Femur (tissue), 1 donor: Measurements from ENCODE around the gene HCK.
"Not testable (repeated sequence)": the region's sequence is repeated elsewhere in the genome, so short reads cannot be mapped to it uniquely, and the experiment has no call there.

ENCODE experiments used
- DNase-seq: peaks from one replicate; pipeline ENCODE4 v3.0.0-alpha.2; 2017

The HCK gene

DNA sequence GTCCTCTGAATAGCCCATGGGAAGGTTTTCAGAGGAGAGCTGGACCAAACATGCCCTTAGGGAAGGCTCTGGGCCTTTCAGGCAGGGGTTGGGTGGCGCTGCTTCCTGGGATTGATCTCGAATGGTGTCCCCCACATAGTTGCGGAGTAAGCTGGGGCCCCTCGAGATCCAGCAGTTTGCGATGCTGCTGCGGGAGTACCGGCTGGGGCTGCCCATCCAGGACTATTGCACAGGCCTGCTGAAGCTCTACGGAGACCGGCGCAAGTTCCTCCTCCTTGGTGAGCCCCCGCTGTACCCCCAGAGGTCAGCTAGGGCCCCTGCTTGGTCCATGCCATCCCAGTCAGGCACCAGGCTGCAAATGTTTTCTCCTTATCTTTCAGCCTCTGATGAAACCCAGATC is 22.5 kb upstream of the HCK start:
- DNase-seq, result no peak

GRCh38 chr20:32031007-32031958 is 20.8 kb upstream of the HCK start:
- DNase-seq, result peak; percentile 81

GRCh38 chr20:32033316-32033715 is 18.7 kb upstream of the HCK start:
- no peak for DNase-seq

DNA sequence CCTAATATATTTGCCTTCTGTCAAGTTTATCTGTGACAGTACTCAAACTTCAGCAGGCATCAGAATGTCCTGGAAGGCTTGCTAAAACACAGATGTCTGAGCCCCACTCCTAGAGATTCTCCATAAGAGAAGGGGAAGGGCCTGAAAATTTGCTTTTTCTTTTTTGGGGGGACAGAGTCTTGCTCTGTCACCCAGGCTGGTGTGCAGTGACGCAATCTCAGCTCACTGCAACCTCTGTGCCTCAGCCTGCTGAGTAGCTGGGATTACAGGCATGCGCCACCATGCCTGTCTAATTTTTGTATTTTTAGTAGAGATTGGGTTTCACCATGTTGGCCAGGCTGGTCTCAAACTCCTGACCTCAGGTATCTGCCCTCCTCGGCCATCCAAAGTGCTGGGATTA is 18.3 kb upstream of the HCK start:
- not testable (repeated sequence) for DNase-seq

- no peak for DNase-seq
These were observed 17.2 kb upstream of the HCK start for GRCh38 chr20:32034581-32035425.

DNA sequence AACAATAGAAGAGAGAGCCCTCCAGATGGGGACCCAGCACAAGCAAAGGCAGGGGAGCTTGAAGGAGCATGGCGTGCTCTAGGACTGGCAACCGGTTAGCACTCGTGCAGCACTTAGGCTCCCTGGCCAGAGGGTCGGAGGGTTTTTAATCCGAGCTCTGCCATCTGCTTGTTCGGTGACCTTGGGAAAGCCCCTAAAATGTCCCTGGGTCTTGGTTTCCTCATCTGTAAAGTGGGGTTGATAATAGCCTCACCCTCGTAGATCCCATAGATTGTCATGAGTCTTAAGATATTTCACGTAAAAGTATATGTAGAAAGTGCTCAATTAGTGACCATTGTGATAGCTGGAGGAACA is 16.6 kb upstream of the HCK start:
- no peak for DNase-seq

DNA sequence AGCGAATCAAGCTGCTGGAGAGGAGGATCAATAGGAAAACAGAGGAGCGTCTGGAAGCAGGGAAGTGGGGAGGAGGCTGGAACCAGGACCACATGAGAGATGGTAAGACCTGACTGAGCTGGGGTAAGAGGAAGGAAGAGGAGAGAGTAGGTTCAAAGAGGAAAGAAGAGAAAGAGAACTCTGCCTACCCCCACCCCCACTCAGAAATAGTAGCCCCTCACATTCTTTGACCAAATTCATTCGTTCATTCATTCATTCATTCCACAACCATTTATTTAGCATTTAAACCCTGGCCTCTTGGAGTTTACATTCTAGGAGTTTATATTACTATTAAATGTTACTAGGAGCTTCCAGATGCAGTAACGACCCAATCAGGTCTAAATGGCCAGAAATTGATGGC is 15.8 kb upstream of the HCK start:
- no peak for DNase-seq

- no peak for DNase-seq
These were observed 15.1 kb upstream of the HCK start for GRCh38 chr20:32036716-32037485.

GRCh38 chr20:32037929-32038328 is 14.1 kb upstream of the HCK start:
- no peak for DNase-seq

DNA sequence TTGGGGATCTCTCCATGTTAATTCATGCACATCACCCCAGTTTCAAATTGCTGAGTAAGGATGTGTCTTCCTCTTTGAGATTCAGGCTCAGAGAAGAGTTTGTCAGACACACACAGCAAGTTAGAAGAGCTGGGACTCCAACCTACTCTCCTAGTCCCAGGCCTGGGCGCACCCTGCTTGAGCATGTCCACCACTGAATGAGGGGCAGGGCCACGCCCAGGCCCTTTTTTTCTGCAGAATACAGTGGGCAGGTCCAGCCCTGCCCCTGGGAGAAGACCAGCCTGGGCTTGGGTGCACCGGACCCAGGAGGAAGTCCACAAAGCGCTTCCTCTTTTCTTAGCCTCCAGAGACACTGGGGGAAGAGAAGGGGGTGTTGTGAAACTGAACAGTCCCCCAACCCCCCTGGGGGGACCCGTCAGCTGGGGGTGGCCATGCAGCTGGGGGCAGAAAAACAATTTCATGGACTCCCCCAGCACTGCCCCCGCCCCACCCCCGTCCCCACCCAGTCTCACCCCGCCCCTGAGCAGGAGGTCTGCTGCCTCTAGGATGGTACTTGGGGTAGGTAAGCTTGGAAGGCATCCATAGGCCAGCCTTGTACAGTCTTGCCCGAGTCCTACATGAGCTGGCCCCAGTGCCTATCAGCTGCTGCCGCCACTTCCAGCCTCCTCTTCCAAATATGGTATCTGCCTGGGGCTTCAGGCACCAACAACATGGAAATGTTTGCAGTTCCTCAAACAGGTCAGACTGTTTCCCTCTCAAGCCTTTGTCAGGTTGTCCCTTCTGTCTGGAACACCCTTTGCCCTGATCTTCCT is 11.7 kb upstream of the HCK start:
- peak; percentile 64 for DNase-seq

DNA sequence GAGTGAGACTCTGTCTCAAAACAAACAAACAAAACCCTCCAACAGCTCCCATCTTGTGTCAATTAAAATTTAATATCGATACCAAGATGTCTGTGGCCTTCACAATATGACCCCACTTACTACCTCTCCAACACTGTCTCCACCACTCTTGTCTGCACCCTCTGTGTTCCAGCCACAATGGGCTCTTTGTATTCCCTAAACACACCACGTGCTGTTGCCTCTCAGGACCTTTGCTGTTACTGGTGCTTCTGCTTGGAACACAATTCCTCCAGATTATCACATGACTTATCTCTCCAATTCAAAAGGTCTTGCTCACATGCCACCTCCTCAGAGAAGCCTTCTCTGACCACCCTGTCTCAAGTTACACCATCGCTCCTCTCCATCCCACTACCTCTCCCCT is 6.0 kb upstream of the HCK start:
- DNase-seq, result no peak

DNA sequence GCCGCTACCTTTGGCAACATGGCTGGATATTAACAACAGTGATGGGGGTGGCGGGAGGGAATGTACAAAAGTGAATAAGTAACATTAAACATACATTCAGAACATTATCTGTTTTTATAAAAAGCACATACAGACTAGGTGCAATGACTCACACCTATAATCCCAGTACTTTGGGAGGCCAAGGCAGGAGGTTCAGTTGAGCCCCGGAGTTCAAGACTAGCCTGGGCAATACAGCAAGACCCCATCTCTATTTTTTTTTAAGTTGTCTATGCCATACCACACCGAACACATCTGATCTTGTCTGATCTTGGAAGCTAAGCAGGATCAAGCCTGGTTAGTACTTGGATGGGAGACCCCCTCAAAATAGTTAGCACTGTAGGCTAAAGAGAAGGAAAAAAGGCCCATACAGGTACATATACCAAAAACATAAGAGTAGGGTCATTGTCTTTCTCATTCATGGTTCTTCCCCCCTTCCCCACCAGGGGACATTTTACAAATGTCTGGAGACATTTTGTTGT is 1.7 kb upstream of the HCK start:
- no peak for DNase-seq

DNA sequence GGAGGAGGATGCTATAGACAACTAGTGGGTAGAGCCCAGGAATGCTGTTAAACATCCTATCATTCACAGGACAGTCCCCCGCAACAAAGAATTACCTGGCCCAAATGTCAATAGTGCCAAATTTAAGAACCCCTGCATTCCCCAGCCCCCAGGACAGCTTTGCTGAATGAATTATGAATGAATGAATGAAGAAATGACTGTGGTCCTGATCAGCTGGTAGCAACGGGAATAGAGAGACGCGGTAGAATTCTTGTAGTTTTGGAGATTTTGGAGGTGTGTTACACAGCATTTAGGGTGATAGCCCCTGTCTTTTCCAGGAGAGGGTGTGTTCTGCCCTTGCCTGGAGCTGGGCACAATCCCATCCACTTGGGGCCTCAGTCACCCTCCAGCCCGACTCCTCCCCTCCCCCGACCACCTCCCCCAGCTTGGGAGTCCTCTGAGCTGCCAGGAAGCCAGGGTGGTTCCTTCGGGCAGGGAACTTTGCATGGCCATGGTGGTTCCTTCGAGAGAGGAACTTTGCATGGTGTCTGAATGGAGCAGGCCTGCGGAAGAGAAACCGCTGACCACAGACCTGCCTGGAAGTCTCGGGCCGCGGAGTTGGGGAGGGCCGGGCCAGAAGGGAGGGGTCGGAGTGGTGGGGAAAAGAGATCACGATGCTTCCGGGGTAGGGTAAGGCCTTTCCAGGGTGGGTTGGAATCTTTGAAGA is 1.0 kb upstream of the HCK start:
- DNase-seq, result peak; percentile 66

- no peak for DNase-seq
These were observed 337 bp upstream of the HCK start for GRCh38 chr20:32051720-32052089.

- peak; percentile 56 for DNase-seq
These were observed 828 bp downstream of the HCK start for GRCh38 chr20:32052778-32053362.

DNA sequence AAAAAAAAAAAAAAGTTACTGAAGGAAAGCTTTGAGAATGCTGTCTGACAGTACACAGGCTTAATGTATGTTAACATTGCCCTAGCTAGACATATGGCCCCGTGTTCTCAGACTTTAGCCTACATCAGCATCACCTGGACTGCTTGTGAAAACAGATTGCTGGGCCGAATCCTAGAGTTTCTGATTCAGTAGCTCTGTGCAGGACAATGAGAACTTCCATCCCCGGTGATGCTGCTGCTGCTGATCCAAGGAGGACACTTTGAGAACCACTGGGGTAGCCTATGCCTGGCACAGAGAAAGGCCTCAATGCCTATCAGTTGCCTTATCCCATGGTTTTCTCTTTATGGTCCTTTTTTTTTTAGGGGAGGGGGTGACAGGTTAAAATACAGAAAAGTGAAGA is 1.6 kb downstream of the HCK start:
- no peak for DNase-seq

GRCh38 chr20:32056708-32057483 is 4.9 kb downstream of the HCK start:
- no peak for DNase-seq

GRCh38 chr20:32057656-32058184 is 5.7 kb downstream of the HCK start:
- no peak for DNase-seq

- DNase-seq, result no peak
These were observed 7.1 kb downstream of the HCK start for GRCh38 chr20:32059189-32059588.

GRCh38 chr20:32062776-32063170 is 10.7 kb downstream of the HCK start:
- DNase-seq, result peak; percentile 63
